Left ventricle myocardium inferior (tissue), 1 donor: ENCODE measurements around the gene CACNA1I. TPM values are rescaled to one million over a fixed set of nuclear protein-coding genes. Genes with fewer than 3 reads are reported as not detected.

Experiments used
- DNase-seq: peaks from one replicate; pipeline ENCODE4 v3.0.0-alpha.2; 2020
- H3K27ac ChIP-seq: fragments of 200-600 bp; replicated peaks from 2 replicates; pipeline ENCODE4 v1.8.0; 2021
- H3K27me3 ChIP-seq: fragments of 200-600 bp; 2 replicates; pipeline ENCODE4 v1.8.0; 2021; ENCODE audit warnings: low read depth
- H3K36me3 ChIP-seq: fragments of 200-600 bp; 2 replicates; pipeline ENCODE4 v1.8.0; 2021
- H3K4me1 ChIP-seq: fragments of 200-600 bp; 2 replicates; pipeline ENCODE4 v1.8.0; 2021
- H3K4me3 ChIP-seq: fragments of 200-600 bp; 2 replicates; pipeline ENCODE4 v1.8.0; 2021; ENCODE audit warnings: mild to moderate bottlenecking, moderate library complexity
- H3K9me3 ChIP-seq: fragments of 200-600 bp; replicated peaks from 2 replicates; pipeline ENCODE4 v1.8.0; 2021
- CTCF ChIP-seq: fragments of 200-600 bp; IDR thresholded peaks from 2 replicates; pipeline ENCODE4 v1.8.0; 2021; ENCODE audit warnings: antibody characterized with exemption, mild to moderate bottlenecking, borderline replicate concordance
- intact Hi-C: fragments of 100-400 bp; cut with micrococcal nuclease; formaldehyde crosslinking; loops from one replicate; pipeline ENCODE4 v1.11.0; 2022
- total RNA-seq: library from RNA; stranded (reverse); fragmentation: NEBNext Ultra II Directional; extraction: Animal tissue kit (Norgen Biotek cat#: 25700); gene quantifications from one replicate; pipeline ENCODE4 v1.2.1, GENCODE V29; 2021
- donor health status: DM: no; HTN: yes; CAD: no; lungs with severe emphysema.

CACNA1I gene
- total RNA-seq, 1 donor from 2014 or later, result 0.05 TPM

- H3K27me3 ChIP-seq, result peaks cover 99% of the 10 kb centered on the region
- no peaks in the 10 kb centered on the region for H3K36me3 ChIP-seq
- H3K4me1 ChIP-seq, result no peaks in the 10 kb centered on the region
- DNase-seq, result no peak
- no peak overlapping the region for H3K27ac ChIP-seq
- no peak for TF ChIP-seq CTCF
- H3K9me3 ChIP-seq, result peaks cover 6% of the 10 kb centered on the region
- intact Hi-C loops, result no loop called here
- no peak overlapping the region for H3K4me3 ChIP-seq
Measured at GRCh38 chr22:39628563-39629080, 58.1 kb downstream of the CACNA1I start.

- Histone ChIP-seq H3K27me3 (peaks cover 95% of the 10 kb centered on the region), H3K9me3 (peaks cover 15% of the 10 kb centered on the region), H3K4me1 (no peaks in the 10 kb centered on the region), H3K27ac (no peak overlapping the region), H3K4me3 (no peak overlapping the region), H3K36me3 (no peaks in the 10 kb centered on the region)
- TF ChIP-seq CTCF, result no peak
- no peak for DNase-seq
- intact Hi-C loops, result no loop called here
Measured at GRCh38 chr22:39629851-39630250, 59.3 kb downstream of the CACNA1I start.

- intact Hi-C loops, result no loop called here
- Histone ChIP-seq H3K9me3 (peaks cover 15% of the 10 kb centered on the region), H3K4me1 (no peaks in the 10 kb centered on the region), H3K4me3 (no peak overlapping the region), H3K36me3 (no peaks in the 10 kb centered on the region), H3K27ac (no peak overlapping the region), H3K27me3 (peaks cover 87% of the 10 kb centered on the region)
- TF ChIP-seq CTCF, result no peak
- DNase-seq, result no peak
Measured at GRCh38 chr22:39630721-39631120, 60.2 kb downstream of the CACNA1I start.

- no peak for TF ChIP-seq CTCF
- DNase-seq, result no peak
- no peaks in the 10 kb centered on the region for H3K36me3 ChIP-seq
- no peaks in the 10 kb centered on the region for H3K4me1 ChIP-seq
- peaks cover 15% of the 10 kb centered on the region for H3K9me3 ChIP-seq
- intact Hi-C loops, result no loop called here
- peaks cover 77% of the 10 kb centered on the region for H3K27me3 ChIP-seq
- no peak overlapping the region for H3K4me3 ChIP-seq
- no peak overlapping the region for H3K27ac ChIP-seq
Measured at GRCh38 chr22:39631381-39632286, 61.1 kb downstream of the CACNA1I start.

- no peaks in the 10 kb centered on the region for H3K36me3 ChIP-seq
Measured at GRCh38 chr22:39634530-39635405, 64.2 kb downstream of the CACNA1I start.

More at GRCh38 chr22:39634530-39635405, 64.2 kb downstream of the CACNA1I start:
- Histone ChIP-seq H3K4me1 (no peaks in the 10 kb centered on the region), H3K4me3 (no peak overlapping the region), H3K9me3 (peaks cover 26% of the 10 kb centered on the region), H3K27me3 (peaks cover 46% of the 10 kb centered on the region), H3K27ac (no peak overlapping the region)
- no peak for TF ChIP-seq CTCF
- intact Hi-C loops, result no loop called here
- no peak for DNase-seq
